Measurements from ENCODE around the gene ADAMTS14.

Gene ADAMTS14

DNA sequence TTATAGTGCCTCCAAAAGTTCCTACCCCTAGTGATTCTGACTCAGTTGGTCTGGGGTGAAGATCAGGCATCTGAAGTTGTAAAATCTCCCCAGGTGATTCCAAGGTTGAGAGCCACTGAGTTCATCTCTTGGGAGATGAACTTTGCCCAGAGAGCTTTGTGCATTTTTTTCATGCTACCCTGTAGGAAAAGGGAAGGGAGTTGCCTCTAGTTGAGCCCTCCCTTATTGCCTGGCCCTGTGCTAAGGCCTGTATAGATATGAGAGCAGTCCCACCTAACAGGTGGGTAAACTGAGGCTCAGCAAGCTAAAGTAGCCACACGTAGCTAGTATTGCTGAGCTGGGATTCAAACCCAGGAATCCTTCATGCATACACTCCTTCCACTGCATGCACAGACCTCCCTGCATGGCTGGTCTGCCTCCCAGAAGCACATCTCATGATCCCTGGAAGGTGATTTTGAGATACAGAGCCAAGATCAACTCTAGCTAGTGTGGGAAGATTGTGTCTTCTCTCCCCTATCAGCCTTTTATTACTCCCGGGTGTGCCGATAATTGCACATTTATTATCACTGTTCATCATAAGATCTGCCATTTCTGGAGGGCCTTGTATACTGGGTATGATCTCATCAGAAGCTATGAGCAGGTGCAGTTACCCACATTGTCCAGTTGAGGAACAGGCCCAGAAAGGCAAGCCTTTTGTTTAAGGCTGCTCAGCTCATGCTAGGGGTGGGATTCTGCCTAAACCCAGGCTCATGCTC is 65.9 kb downstream of the ADAMTS14 start:
- DNase-seq (ENCODE audit: low read depth, low spot score), result no peak
- Histone ChIP-seq H3K9ac (ENCODE audit: insufficient read length) (no peak overlapping the region), H3K27ac (no peak overlapping the region), H3K36me3 (ENCODE audit: insufficient read depth, low read length) (no peaks in the 10 kb centered on the region), H3K4me3 (no peak overlapping the region), H3K9me3 (ENCODE audit: low read depth, low read length) (no peaks in the 10 kb centered on the region)
- TF ChIP-seq FOXP2 (optimal IDR thresholded peaks at IDR 0.05; ENCODE audit: control extremely low read depth, extremely low read length, insufficient read depth), result no peak
- no peak for TF ChIP-seq POLR2AphosphoS5 (IDR thresholded peaks at IDR 0.05; ENCODE audit: borderline replicate concordance, low read depth, low read length)
- no peak for TF ChIP-seq EZH2 (IDR thresholded peaks at IDR 0.05)

DNA sequence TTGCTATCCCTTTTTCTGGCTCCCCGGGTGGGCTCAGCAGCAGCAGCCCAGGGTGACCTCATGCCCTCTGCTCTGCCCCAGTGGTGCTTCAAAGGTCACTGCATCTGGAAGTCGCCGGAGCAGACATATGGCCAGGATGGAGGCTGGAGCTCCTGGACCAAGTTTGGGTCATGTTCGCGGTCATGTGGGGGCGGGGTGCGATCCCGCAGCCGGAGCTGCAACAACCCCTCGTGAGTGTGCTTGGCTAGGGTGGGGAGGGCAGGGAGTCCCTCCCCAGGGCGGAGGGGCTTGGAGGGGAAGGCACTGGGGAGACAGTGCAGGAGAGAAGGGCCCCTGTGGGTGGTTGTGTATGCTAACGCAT is 66.4 kb downstream of the ADAMTS14 start:
- Histone ChIP-seq H3K27ac (no peak overlapping the region), H3K9ac (ENCODE audit: insufficient read length) (no peak overlapping the region), H3K9me3 (ENCODE audit: low read depth, low read length) (no peaks in the 10 kb centered on the region), H3K4me3 (no peak overlapping the region), H3K36me3 (ENCODE audit: insufficient read depth, low read length) (no peaks in the 10 kb centered on the region)
- no peak for TF ChIP-seq POLR2AphosphoS5 (IDR thresholded peaks at IDR 0.05; ENCODE audit: borderline replicate concordance, low read depth, low read length)
- TF ChIP-seq EZH2 (IDR thresholded peaks at IDR 0.05), result no peak
- no peak for TF ChIP-seq FOXP2 (optimal IDR thresholded peaks at IDR 0.05; ENCODE audit: control extremely low read depth, extremely low read length, insufficient read depth)
- DNase-seq (ENCODE audit: low read depth, low spot score), result no peak

DNA sequence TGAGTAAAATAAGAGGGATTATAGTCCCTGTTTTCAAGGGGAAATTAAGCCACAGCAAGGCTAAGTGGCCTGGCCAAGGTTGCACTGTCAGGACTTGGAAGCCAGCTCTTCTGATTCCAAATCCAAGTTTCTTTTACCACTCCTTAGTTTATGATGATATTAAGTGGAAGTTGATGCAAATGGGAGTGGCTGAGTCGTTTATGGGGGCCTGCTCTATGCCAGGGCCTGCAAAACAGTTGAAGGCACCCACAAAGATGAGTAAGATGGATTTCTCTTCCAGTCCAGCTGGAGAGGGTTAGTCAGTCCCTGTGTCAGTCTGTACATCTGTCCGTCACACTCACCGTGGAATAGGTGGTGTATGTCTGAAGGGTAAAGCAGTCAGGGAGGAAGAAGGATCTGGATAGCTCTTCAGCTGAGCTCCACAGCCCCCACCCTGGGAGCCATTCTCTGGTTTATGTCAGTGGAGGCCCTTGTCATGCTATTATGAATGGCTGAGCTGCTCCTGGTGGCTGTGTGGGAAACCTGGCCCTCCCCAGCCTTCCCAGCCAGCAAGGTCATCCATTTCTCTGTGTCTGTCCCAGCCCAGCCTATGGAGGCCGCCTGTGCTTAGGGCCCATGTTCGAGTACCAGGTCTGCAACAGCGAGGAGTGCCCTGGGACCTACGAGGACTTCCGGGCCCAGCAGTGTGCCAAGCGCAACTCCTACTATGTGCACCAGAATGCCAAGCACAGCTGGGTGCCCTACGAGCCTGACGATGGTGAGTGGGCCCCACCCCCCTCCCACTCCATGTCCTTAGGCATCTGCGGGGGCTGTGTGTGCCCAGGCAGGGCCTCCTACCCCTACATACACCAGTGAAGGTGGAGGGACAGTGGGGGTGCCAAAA is 68.3 kb downstream of the ADAMTS14 start:
- no peaks in the 10 kb centered on the region for H3K9me3 ChIP-seq (ENCODE audit: low read depth, low read length)
- TF ChIP-seq FOXP2 (optimal IDR thresholded peaks at IDR 0.05; ENCODE audit: control extremely low read depth, extremely low read length, insufficient read depth), result no peak
- TF ChIP-seq EZH2 (IDR thresholded peaks at IDR 0.05), result no peak
- TF ChIP-seq POLR2AphosphoS5 (IDR thresholded peaks at IDR 0.05; ENCODE audit: borderline replicate concordance, low read depth, low read length), result no peak
- no peak for DNase-seq (ENCODE audit: low read depth, low spot score)
- H3K27ac ChIP-seq, result no peak overlapping the region
- H3K4me3 ChIP-seq, result no peak overlapping the region
- H3K9ac ChIP-seq (ENCODE audit: insufficient read length), result no peak overlapping the region
- no peaks in the 10 kb centered on the region for H3K36me3 ChIP-seq (ENCODE audit: insufficient read depth, low read length)

DNA sequence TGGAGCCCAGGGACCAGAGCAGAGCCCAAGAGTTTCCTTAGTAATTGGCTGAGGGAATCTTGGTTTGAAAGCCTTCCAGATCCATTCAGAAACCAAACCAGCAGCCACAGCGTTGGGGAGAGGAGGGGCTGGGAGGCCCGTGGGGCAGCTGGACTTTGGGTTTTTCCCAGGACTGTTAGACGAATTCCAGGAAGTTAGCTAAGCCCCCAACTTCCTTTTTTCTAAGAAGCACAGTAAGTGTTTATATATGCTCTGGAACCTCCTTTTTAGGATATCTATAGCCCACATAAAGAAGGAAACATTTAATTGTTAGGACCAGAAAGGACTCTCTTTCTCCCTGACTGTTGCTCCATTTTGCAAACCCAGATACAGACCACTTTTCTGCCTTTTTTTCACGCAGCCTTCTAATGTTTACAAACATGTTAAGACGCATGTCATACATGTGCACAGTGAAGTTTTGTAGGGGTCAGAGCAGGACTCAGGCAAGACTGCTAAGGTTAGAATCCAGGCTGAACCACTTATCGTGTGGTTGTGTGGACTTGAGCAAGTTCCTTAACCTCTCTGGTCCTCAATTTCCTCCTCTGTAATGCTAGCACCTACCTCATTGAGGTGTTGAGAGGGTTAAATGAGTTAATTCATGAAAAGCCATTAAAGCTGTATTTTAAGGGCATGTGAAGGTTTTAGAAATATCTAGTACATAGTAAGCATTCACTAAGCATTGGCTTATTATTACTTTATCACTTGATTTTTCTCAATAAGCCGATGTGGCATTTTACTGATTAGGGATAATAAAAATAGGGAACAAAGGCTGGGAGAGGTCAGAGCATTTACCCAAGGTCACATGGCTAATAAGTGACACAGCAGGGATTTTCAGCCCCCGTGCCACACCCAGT is 70.5 kb downstream of the ADAMTS14 start:
- no peak for DNase-seq (ENCODE audit: low read depth, low spot score)
- no peaks in the 10 kb centered on the region for H3K36me3 ChIP-seq (ENCODE audit: insufficient read depth, low read length)
- no peak overlapping the region for H3K27ac ChIP-seq
- TF ChIP-seq EZH2 (IDR thresholded peaks at IDR 0.05) (no peak), FOXP2 (optimal IDR thresholded peaks at IDR 0.05; ENCODE audit: control extremely low read depth, extremely low read length, insufficient read depth) (no peak), POLR2AphosphoS5 (IDR thresholded peaks at IDR 0.05; ENCODE audit: borderline replicate concordance, low read depth, low read length) (no peak)
- H3K9ac ChIP-seq (ENCODE audit: insufficient read length), result no peak overlapping the region
- H3K9me3 ChIP-seq (ENCODE audit: low read depth, low read length), result no peaks in the 10 kb centered on the region
- no peak overlapping the region for H3K4me3 ChIP-seq

DNA sequence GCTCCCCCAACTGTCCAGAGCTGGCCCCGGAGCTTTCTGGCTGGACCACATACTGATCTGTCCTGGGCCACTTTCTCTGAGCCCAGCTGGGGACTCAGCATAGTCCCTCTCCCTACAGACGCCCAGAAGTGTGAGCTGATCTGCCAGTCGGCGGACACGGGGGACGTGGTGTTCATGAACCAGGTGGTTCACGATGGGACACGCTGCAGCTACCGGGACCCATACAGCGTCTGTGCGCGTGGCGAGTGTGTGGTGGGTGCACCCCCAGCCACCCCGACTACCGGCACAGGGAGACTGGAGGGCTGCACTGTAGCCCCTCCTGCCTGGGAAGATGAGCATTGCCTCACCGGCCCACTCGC is 71.1 kb downstream of the ADAMTS14 start:
- no peak for DNase-seq (ENCODE audit: low read depth, low spot score)
- Histone ChIP-seq H3K9me3 (ENCODE audit: low read depth, low read length) (no peaks in the 10 kb centered on the region), H3K27ac (no peak overlapping the region), H3K9ac (ENCODE audit: insufficient read length) (no peak overlapping the region), H3K4me3 (no peak overlapping the region), H3K36me3 (ENCODE audit: insufficient read depth, low read length) (no peaks in the 10 kb centered on the region)
- TF ChIP-seq EZH2 (IDR thresholded peaks at IDR 0.05), result no peak
- TF ChIP-seq FOXP2 (optimal IDR thresholded peaks at IDR 0.05; ENCODE audit: control extremely low read depth, extremely low read length, insufficient read depth), result no peak
- no peak for TF ChIP-seq POLR2AphosphoS5 (IDR thresholded peaks at IDR 0.05; ENCODE audit: borderline replicate concordance, low read depth, low read length)

DNA sequence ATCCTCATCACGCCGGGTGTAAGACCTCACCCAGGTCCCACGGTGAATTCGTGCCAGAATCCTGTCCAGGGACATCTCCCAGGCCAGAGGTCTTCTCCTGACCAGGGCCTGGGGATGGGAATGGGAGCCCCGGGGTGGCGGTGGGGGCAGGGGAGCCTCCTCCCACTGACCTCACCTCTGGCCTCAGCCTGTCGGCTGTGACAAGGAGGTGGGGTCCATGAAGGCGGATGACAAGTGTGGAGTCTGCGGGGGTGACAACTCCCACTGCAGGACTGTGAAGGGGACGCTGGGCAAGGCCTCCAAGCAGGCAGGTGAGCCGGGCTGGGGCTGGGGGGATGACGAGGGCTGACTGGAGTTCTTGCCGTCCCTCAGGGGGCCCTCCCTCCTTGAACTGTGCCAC is 71.6 kb downstream of the ADAMTS14 start:
- no peak overlapping the region for H3K27ac ChIP-seq
- no peak for DNase-seq (ENCODE audit: low read depth, low spot score)
- TF ChIP-seq FOXP2 (optimal IDR thresholded peaks at IDR 0.05; ENCODE audit: control extremely low read depth, extremely low read length, insufficient read depth) (no peak), POLR2AphosphoS5 (IDR thresholded peaks at IDR 0.05; ENCODE audit: borderline replicate concordance, low read depth, low read length) (no peak), EZH2 (IDR thresholded peaks at IDR 0.05) (no peak)
- H3K9ac ChIP-seq (ENCODE audit: insufficient read length), result no peak overlapping the region
- no peaks in the 10 kb centered on the region for H3K9me3 ChIP-seq (ENCODE audit: low read depth, low read length)
- no peak overlapping the region for H3K4me3 ChIP-seq
- H3K36me3 ChIP-seq (ENCODE audit: insufficient read depth, low read length), result no peaks in the 10 kb centered on the region

DNA sequence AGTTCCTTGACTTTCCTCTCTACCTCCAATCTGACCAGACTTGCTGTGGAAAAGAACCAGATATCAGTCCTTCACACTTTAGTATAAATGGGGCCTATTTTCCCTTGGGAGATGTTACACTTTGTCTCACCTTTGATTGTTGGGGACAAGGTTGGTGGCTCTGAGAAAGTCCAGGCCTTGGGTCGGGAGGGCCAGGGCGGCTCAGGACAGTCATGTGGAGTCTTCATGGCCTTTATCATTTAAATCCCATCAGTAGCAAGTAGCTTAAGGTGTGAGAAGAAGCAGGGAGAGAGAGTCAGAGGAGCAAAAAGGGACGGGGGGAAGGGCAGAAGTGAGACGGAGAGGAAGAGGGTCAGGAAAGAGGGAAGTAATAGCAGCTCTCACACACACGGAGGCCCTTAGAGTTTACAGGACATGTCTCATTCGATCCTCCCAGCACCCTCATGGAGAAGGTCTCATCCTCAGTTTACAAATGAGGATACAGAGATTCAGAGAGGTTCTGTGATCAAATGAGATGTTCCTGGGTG is 72.4 kb downstream of the ADAMTS14 start:
- Histone ChIP-seq H3K9ac (ENCODE audit: insufficient read length) (no peak overlapping the region), H3K9me3 (ENCODE audit: low read depth, low read length) (no peaks in the 10 kb centered on the region), H3K27ac (no peak overlapping the region), H3K36me3 (ENCODE audit: insufficient read depth, low read length) (no peaks in the 10 kb centered on the region), H3K4me3 (no peak overlapping the region)
- no peak for DNase-seq (ENCODE audit: low read depth, low spot score)
- TF ChIP-seq EZH2 (IDR thresholded peaks at IDR 0.05), result no peak
- TF ChIP-seq FOXP2 (optimal IDR thresholded peaks at IDR 0.05; ENCODE audit: control extremely low read depth, extremely low read length, insufficient read depth), result no peak
- TF ChIP-seq POLR2AphosphoS5 (IDR thresholded peaks at IDR 0.05; ENCODE audit: borderline replicate concordance, low read depth, low read length), result no peak
